ENCODE results near the gene GAS6.
"Not testable (repeated sequence)": the region's sequence is repeated elsewhere in the genome, so short reads cannot be mapped to it uniquely, and the experiment has no call there.

GAS6 gene

DNA sequence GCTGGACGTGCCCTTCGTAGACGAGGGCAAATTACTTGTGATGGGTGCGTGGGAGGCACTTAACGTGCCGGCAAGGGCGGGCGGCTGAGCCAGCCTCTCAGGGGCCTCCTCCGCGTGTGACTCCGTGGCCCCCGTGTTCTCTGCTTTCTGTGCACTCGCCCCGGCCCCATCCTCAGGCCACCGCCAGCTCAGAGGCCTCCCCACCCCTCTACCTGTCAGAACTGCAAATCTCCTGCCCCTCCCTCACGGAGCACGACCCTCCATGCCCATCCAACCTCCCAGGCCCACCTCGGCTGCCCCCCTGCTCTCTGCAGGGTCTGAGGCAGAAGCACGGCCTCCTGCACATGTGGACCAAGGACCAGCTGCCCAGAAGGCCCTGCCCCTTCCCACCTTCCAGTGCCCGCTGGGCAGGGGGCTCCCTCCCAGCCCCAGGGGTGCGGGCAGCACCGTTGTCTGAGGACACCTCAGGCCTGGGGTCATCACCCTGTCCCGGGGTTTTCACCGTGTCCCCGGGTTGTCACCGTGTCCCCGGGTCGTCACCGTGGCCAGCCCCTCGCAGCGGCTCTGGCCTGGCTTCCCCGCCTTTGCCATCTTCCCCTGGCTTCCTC lies 60.4 kb downstream of the GAS6 start:
- no peak for DNase-seq

GRCh38 chr13:113802761-113803160 lies 61.1 kb downstream of the GAS6 start:
- DNase-seq = no peak

- no peak for DNase-seq
Observed at GRCh38 chr13:113802090-113802531, 61.8 kb downstream of the GAS6 start.

DNA sequence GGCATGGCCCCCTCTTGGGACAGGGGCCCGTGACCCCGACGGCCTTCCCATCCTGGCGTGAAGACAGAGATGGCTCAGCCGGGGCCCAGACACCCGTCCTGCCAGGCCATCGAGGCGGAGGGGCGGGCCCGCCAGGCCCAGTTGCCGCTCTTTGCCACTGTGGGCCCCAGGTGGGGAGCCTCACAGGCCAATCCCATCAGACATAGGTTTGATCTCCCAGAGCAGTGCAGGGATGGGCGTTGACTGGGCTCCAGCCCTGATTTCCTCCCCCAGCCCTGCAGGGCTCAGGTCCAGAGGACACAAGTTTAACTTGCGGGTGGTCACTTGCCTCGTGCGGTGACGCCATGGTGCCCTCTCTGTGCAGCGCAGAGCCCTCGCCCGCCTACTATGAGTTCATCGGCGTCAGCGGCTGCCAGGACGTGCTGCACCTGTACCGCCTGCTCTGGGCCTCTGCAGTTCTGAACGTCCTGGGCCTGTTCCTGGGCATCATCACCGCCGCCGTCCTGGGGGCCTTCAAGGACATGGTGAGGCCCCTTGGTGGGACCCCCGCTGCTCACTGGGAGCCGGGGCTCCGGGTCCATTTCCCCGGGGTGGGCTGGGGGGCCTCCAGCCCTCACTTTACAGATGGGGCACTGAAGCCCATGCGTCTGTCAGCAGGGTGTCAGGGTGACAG lies 62.5 kb downstream of the GAS6 start:
- no peak for DNase-seq

- DNase-seq = no peak
Observed at GRCh38 chr13:113800576-113800926, 63.3 kb downstream of the GAS6 start.

DNA sequence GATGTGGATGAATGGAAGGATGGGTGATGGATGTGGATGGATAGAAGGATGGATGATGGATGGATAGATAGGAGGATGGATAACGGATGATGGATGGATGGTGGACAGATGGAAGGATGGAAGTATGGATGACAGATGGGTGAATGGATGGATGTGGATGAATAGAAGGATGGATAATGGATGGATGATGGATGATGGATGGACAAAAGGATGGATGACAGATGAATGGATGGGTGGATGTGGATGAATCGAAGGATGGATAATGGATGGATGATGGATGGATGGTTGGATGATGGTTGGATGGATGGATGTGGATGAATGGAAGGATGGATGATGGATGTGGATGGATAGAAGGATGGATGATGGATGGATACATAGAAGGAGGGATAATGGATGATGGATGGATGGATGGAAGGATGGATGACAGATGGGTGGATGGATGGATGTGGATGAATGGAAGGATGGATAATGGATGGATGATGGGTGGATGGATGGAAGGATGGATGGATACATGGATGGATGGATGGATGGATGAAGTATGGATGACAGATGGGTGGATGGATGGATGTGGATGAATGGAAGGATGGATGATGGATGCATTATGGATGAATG lies 65.6 kb downstream of the GAS6 start:
- no peak for DNase-seq

- DNase-seq = no peak
Observed at GRCh38 chr13:113796964-113797676, 66.8 kb downstream of the GAS6 start.

DNA sequence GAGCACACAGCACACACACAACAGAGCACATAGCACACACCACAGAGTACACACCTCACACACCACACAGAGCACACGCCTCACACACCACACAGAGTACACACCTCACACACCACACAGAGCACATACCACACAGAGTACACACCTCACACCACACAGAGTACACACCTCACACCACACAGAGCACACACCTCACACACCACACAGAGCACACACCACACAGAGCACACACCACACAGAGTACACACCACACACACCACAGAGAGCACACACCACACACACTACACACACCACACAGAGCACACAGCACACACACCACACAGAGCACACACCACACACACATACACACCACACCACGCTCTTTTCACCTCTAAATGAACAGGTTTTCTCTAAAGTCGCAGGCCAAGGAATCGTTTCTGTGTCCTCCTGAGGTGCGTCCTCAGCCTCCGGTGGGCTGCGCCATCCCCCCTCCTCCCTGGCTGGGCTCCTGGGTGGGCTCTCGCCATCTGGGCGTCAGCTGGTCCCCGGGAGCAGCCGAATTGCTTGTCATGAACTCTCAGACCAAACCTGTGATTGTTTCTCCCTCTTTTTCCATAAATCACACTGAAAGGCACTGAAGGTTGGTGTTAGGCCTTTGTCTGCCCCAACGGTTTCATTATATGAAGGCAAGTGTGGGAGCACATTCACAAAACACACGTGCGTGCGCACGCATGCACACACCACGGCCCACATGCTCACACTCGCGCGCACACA lies 67.5 kb downstream of the GAS6 start:
- no peak for DNase-seq

GRCh38 chr13:113795362-113795761 lies 68.5 kb downstream of the GAS6 start:
- DNase-seq = not testable (repeated sequence)

- DNase-seq = no peak
Observed at GRCh38 chr13:113794764-113795173, 69.1 kb downstream of the GAS6 start.

DNA sequence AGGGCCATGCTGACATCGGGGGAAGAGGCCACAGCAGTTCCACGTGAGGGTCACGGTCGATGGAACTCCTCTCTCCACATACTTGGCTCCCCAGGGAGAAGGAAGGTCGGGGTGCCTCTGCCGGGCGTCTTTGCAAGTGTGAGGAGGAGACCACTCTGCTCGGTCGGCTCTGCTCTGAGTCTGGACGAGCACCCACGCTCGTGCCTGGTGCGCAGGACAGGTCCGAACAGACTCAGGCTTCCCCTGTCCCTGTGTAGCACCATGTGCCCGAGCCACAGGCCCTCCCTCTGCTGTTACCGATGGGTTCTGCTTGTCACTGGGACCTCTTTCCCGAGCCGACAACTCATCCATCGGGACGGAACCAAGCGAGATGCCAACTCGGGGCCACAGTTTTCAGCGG lies 69.8 kb downstream of the GAS6 start:
- DNase-seq = no peak

- DNase-seq = no peak
Observed at GRCh38 chr13:113793718-113794085, 70.2 kb downstream of the GAS6 start.

DNA sequence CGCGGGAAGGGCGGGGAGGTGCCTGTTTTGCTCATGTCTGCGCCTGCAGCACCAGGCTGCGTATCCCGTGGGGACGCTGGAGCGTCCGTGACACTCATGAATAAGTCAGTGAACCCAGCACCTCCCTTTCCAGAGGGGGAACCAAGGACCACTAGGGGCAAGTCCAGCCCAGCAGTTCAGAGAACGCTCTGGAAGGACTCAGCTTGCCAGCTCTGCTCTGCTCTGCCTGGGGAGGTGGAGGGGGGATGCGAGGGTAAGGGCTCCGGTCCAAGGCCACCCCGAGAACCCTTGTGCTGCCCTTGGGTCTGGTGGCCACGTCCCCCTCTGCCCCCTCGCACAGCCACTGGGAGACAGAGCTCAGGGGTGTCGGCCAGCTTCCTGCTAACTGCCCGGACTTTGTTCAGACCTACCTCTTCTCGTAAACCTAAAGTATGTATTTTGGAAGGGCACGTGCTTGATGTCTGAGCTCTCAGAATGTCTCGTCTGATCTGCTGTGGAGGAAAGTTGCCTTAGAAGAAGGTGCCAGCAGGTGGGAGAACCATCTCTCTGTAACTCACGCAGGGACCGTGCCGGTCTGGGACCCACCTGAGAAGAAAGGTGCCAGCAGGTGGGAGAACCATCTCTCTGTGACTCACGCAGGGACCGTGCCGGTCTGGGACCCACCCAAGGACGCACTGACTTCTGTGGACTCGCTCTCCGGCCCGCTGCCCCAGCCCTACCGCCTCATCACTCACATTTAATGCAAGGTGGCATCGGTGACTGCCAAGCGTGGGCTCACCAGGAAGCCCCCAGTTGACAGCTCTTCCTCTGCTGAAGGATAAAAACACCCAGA lies 70.8 kb downstream of the GAS6 start:
- DNase-seq = no peak

GRCh38 chr13:113792236-113792770 lies 71.6 kb downstream of the GAS6 start:
- no peak for DNase-seq

GRCh38 chr13:113791761-113792160 lies 72.1 kb downstream of the GAS6 start:
- no peak for DNase-seq

GRCh38 chr13:113791226-113791625 lies 72.7 kb downstream of the GAS6 start:
- no peak for DNase-seq

DNA sequence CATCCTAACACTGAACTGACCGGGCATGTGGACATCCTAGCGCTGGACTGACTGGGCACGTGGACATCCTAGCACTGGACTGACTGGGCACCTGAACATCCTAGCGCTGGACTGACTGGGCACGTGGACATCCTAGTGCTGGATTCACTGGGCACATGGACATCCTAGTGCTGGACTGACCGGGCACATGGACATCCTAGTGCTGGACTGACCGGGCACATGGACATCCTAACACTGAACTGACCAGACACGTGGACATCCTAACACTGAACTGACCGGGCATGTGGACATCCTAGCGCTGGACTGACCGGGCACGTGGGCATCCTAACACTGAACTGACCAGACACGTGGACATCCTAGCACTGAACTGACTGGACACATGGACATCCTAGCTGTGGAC lies 73.9 kb downstream of the GAS6 start:
- not testable (repeated sequence) for DNase-seq

DNA sequence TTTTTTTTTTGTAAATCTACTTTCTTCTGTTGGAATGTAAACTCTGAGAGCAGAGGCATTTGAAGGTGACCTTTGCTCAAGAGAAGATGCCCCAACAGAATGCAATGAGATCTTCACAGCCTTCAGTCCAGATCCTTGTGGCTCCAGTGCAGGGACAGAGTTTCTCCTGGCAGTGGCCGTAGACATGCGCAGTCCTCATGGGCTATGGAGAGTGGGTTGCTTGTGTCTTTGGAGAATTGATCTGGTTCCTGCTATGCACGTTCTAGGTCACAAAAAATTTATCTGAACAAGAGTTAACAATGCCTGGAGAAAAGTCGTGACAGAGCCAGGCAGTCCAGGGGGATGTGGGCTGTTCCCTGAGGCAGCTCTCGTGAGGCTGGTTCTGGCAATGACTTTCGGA lies 74.7 kb downstream of the GAS6 start:
- DNase-seq = no peak

GRCh38 chr13:113788413-113789135 lies 75.3 kb downstream of the GAS6 start:
- DNase-seq = no peak

GRCh38 chr13:113787694-113788093 lies 76.2 kb downstream of the GAS6 start:
- DNase-seq = no peak

DNA sequence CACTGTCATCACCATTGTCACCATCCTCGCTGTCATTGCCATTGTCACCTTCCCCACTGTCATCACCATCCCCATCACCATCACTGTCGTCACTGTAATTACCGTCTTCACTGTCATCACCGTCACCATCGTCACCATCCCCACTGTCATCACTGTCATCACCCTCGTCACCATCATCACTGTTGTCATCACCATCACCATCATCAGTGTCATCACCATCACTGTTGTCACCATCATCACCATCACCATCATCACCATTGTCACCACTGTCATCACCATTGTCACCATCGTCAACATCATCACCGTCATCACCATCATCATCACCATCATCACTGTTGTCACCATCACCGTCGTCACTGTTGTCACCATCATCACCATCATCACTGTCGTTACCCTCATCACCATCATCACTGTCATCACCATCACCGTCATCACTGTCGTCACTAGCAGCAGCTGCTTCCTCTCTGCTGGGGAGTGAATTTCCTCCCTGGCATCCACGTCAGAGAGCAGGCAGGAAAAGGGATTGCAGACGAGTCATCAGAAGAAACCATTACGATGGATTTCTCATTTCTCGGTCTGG lies 77.5 kb downstream of the GAS6 start:
- no peak for DNase-seq

Measured in activated CD4-positive, alpha-beta T cell treated with anti-CD3 and anti-CD28 coated beads, Interleukin-2, amount 50 U/mL, for 1 hour (primary cell).